ENCODE results near the gene SPDYE4. TPM values are rescaled to one million over a fixed set of nuclear protein-coding genes. Genes with fewer than 3 reads are reported as not detected.

The SPDYE4 gene
- total and polyA plus RNA-seq, 7 experiments from 2014 or later, result 0.34 TPM; not detected in 6

GRCh38 chr17:8740486-8740885 is 17.9 kb downstream of the SPDYE4 start:
- DNase-seq (peak; percentile 30 to 69 (median 45)), ATAC-seq (peak; percentile 83)
- ChIA-PET POLR2A (no interaction called here), CTCF (interaction anchor here (0.6 to 0.7 kb wide), 2 partner anchors 101 to 257 kb away, joined by 3 read pairs; no protein-coding TSS in a partner anchor)
- intact Hi-C loops (cut with micrococcal nuclease), result loop anchor here in 1 of 2 donors (1.0 to 10.0 kb wide), 3 partner anchors 110 to 516 kb away; partner anchors contain the start of genes MYH10 and NDEL1
- Histone ChIP-seq H3K27me3 (ENCODE audit: control insufficient read depth in 2 of 2, insufficient read depth in 2 of 2, low read length in 2 of 2) (no peaks in the 10 kb centered on the region), H3K4me1 (ENCODE audit: control insufficient read depth in 2 of 2, insufficient read depth in 2 of 2, low read length in 2 of 2) (peaks cover 8 to 9% of the 10 kb centered on the region in 2 donors), H3K9me3 (ENCODE audit: control insufficient read depth in 2 of 3, low read length in 3 of 3) (no peaks in the 10 kb centered on the region), H3K36me3 (ENCODE audit: control insufficient read depth in 2 of 3, insufficient read depth in 3 of 3, low read length in 3 of 3) (no peaks in the 10 kb centered on the region), H3K27ac (ENCODE audit: low read depth, low read length) (peak overlapping the region; percentile 62), H3K4me3 (ENCODE audit: low read length) (peak overlapping the region; percentile 61)
- H3K36me3 Mint-ChIP-seq, result no peaks in the 10 kb centered on the region
- H3K27ac Mint-ChIP-seq, result peak overlapping the region; percentile 48 to 89 (median 80)
- peak overlapping the region; percentile 80 to 90 (median 85) for H3K4me3 Mint-ChIP-seq
- peaks cover 13 to 21% (median 15%) of the 10 kb centered on the region in 7 donors for H3K4me1 Mint-ChIP-seq
- peaks cover 0 to 2% (median 0%) of the 10 kb centered on the region in 11 donors for H3K9me3 Mint-ChIP-seq
- peaks cover 0 to 19% (median 0%) of the 10 kb centered on the region in 5 donors for H3K27me3 Mint-ChIP-seq

GRCh38 chr17:8739097-8739496 is 19.2 kb downstream of the SPDYE4 start:
- Mint-ChIP-seq H3K27ac (peak overlapping the region in 3 of 9 donors; percentile 32 to 48 (median 38)), H3K9me3 (peaks cover 0 to 2% (median 0%) of the 10 kb centered on the region in 11 donors), H3K27me3 (peaks cover 0 to 19% (median 0%) of the 10 kb centered on the region in 5 donors), H3K4me3 (peak overlapping the region in 8 of 10 donors; percentile 9 to 66 (median 50)), H3K4me1 (peaks cover 13 to 17% (median 15%) of the 10 kb centered on the region in 7 donors), H3K36me3 (no peaks in the 10 kb centered on the region)
- H3K27ac ChIP-seq (ENCODE audit: low read depth, low read length), result no peak overlapping the region
- intact Hi-C loops (cut with micrococcal nuclease), result no loop called here
- H3K4me3 ChIP-seq (ENCODE audit: low read length), result no peak overlapping the region
- H3K9me3 ChIP-seq (ENCODE audit: control insufficient read depth in 2 of 3, low read length in 3 of 3), result no peaks in the 10 kb centered on the region
- POLR2A ChIA-PET, result no interaction called here
- H3K27me3 ChIP-seq (ENCODE audit: control insufficient read depth in 2 of 2, insufficient read depth in 2 of 2, low read length in 2 of 2), result no peaks in the 10 kb centered on the region
- H3K4me1 ChIP-seq (ENCODE audit: control insufficient read depth in 2 of 2, insufficient read depth in 2 of 2, low read length in 2 of 2), result peaks cover 8 to 9% of the 10 kb centered on the region in 2 donors
- ATAC-seq (no peak), DNase-seq (no peak)
- no peaks in the 10 kb centered on the region for H3K36me3 ChIP-seq (ENCODE audit: control insufficient read depth in 2 of 3, insufficient read depth in 3 of 3, low read length in 3 of 3)
- CTCF ChIA-PET, result interaction anchor here (0.6 kb wide), 1 partner anchor 14 kb away, joined by 5 read pairs; no protein-coding TSS in a partner anchor

- Mint-ChIP-seq H3K36me3 (no peaks in the 10 kb centered on the region), H3K27me3 (peaks cover 0 to 19% (median 0%) of the 10 kb centered on the region in 5 donors), H3K27ac (peak overlapping the region in 3 of 9 donors; percentile 2 to 22 (median 15)), H3K4me3 (no peak overlapping the region), H3K9me3 (peaks cover 0 to 2% (median 0%) of the 10 kb centered on the region in 11 donors), H3K4me1 (peaks cover 12 to 17% (median 14%) of the 10 kb centered on the region in 7 donors)
- Histone ChIP-seq H3K27me3 (ENCODE audit: control insufficient read depth in 2 of 2, insufficient read depth in 2 of 2, low read length in 2 of 2) (no peaks in the 10 kb centered on the region), H3K4me3 (ENCODE audit: low read length) (no peak overlapping the region), H3K4me1 (ENCODE audit: control insufficient read depth in 2 of 2, insufficient read depth in 2 of 2, low read length in 2 of 2) (peaks cover 8 to 9% of the 10 kb centered on the region in 2 donors), H3K9me3 (ENCODE audit: control insufficient read depth in 2 of 3, low read length in 3 of 3) (no peaks in the 10 kb centered on the region), H3K27ac (ENCODE audit: low read depth, low read length) (no peak overlapping the region), H3K36me3 (ENCODE audit: control insufficient read depth in 2 of 3, insufficient read depth in 3 of 3, low read length in 3 of 3) (no peaks in the 10 kb centered on the region)
- ChIA-PET CTCF (interaction anchor here (0.7 to 2.0 kb wide), 2 partner anchors 10 to 214 kb away, joined by 3 to 5 read pairs; no protein-coding TSS in a partner anchor), POLR2A (interaction anchor here (0.6 kb wide), 1 partner anchor 345 kb away, joined by 3 read pairs; no protein-coding TSS in a partner anchor)
- intact Hi-C loops (cut with micrococcal nuclease), result no loop called here
- no peak for DNase-seq
- ATAC-seq, result no peak
These were observed 21.6 kb downstream of the SPDYE4 start for GRCh38 chr17:8736796-8737195.

GRCh38 chr17:8736362-8736761 is 22.0 kb downstream of the SPDYE4 start:
- H3K4me3 Mint-ChIP-seq, result no peak overlapping the region
- peaks cover 0 to under 1% (median 0%) of the 10 kb centered on the region in 11 donors for H3K9me3 Mint-ChIP-seq
- ATAC-seq, result no peak
- no peaks in the 10 kb centered on the region for H3K36me3 Mint-ChIP-seq
- H3K27ac Mint-ChIP-seq, result peak overlapping the region in 1 of 9 donors; percentile 2
- DNase-seq, result no peak
- H3K4me1 ChIP-seq (ENCODE audit: control insufficient read depth in 2 of 2, insufficient read depth in 2 of 2, low read length in 2 of 2), result peaks cover 8% of the 10 kb centered on the region in 2 donors
- H3K36me3 ChIP-seq (ENCODE audit: control insufficient read depth in 2 of 3, insufficient read depth in 3 of 3, low read length in 3 of 3), result no peaks in the 10 kb centered on the region
- H3K27me3 Mint-ChIP-seq, result peaks cover 0 to 21% (median 3%) of the 10 kb centered on the region in 5 donors
- intact Hi-C loops (cut with micrococcal nuclease), result no loop called here
- H3K4me3 ChIP-seq (ENCODE audit: low read length), result no peak overlapping the region
- no peaks in the 10 kb centered on the region for H3K9me3 ChIP-seq (ENCODE audit: control insufficient read depth in 2 of 3, low read length in 3 of 3)
- no peak overlapping the region for H3K27ac ChIP-seq (ENCODE audit: low read depth, low read length)
- H3K4me1 Mint-ChIP-seq, result peaks cover 10 to 17% (median 14%) of the 10 kb centered on the region in 7 donors
- ChIA-PET CTCF (interaction anchor here (2.0 kb wide), 1 partner anchor 10 kb away, joined by 5 read pairs; no protein-coding TSS in a partner anchor), POLR2A (interaction anchor here (0.6 kb wide), 1 partner anchor 345 kb away, joined by 3 read pairs; no protein-coding TSS in a partner anchor)
- no peaks in the 10 kb centered on the region for H3K27me3 ChIP-seq (ENCODE audit: control insufficient read depth in 2 of 2, insufficient read depth in 2 of 2, low read length in 2 of 2)

- DNase-seq (no peak), ATAC-seq (no peak)
- Histone ChIP-seq H3K27ac (ENCODE audit: low read depth, low read length) (no peak overlapping the region), H3K4me1 (ENCODE audit: control insufficient read depth in 2 of 2, insufficient read depth in 2 of 2, low read length in 2 of 2) (peaks cover 0 to under 1% of the 10 kb centered on the region in 2 donors), H3K36me3 (ENCODE audit: control insufficient read depth in 2 of 3, insufficient read depth in 3 of 3, low read length in 3 of 3) (no peaks in the 10 kb centered on the region), H3K9me3 (ENCODE audit: control insufficient read depth in 2 of 3, low read length in 3 of 3) (no peaks in the 10 kb centered on the region), H3K27me3 (ENCODE audit: control insufficient read depth in 2 of 2, insufficient read depth in 2 of 2, low read length in 2 of 2) (no peaks in the 10 kb centered on the region), H3K4me3 (ENCODE audit: low read length) (no peak overlapping the region)
- no peak overlapping the region for H3K27ac Mint-ChIP-seq
- intact Hi-C loops (cut with micrococcal nuclease), result no loop called here
- CTCF ChIA-PET, result no interaction called here
- H3K4me3 Mint-ChIP-seq, result no peak overlapping the region
- POLR2A ChIA-PET, result no interaction called here
- no peaks in the 10 kb centered on the region for H3K36me3 Mint-ChIP-seq
- H3K4me1 Mint-ChIP-seq, result peaks cover 4 to 12% (median 7%) of the 10 kb centered on the region in 7 donors
- no peaks in the 10 kb centered on the region for H3K9me3 Mint-ChIP-seq
- H3K27me3 Mint-ChIP-seq, result peaks cover 0 to 22% (median 5%) of the 10 kb centered on the region in 5 donors
These were observed 22.9 kb downstream of the SPDYE4 start for GRCh38 chr17:8735336-8735939.

GRCh38 chr17:8734876-8735275 is 23.5 kb downstream of the SPDYE4 start:
- no peak overlapping the region for H3K4me3 ChIP-seq (ENCODE audit: low read length)
- POLR2A ChIA-PET, result no interaction called here
- no peak overlapping the region for H3K27ac ChIP-seq (ENCODE audit: low read depth, low read length)
- DNase-seq (no peak), ATAC-seq (no peak)
- CTCF ChIA-PET, result no interaction called here
- H3K36me3 ChIP-seq (ENCODE audit: control insufficient read depth in 2 of 3, insufficient read depth in 3 of 3, low read length in 3 of 3), result no peaks in the 10 kb centered on the region
- intact Hi-C loops (cut with micrococcal nuclease), result no loop called here
- H3K9me3 Mint-ChIP-seq, result no peaks in the 10 kb centered on the region
- H3K4me1 ChIP-seq (ENCODE audit: control insufficient read depth in 2 of 2, insufficient read depth in 2 of 2, low read length in 2 of 2), result no peaks in the 10 kb centered on the region
- H3K27me3 ChIP-seq (ENCODE audit: control insufficient read depth in 2 of 2, insufficient read depth in 2 of 2, low read length in 2 of 2), result no peaks in the 10 kb centered on the region
- H3K4me1 Mint-ChIP-seq, result peaks cover under 1 to 6% (median 2%) of the 10 kb centered on the region in 7 donors
- no peak overlapping the region for H3K4me3 Mint-ChIP-seq
- H3K36me3 Mint-ChIP-seq, result no peaks in the 10 kb centered on the region
- H3K27ac Mint-ChIP-seq, result no peak overlapping the region
- H3K9me3 ChIP-seq (ENCODE audit: control insufficient read depth in 2 of 3, low read length in 3 of 3), result no peaks in the 10 kb centered on the region
- peaks cover 0 to 22% (median 5%) of the 10 kb centered on the region in 5 donors for H3K27me3 Mint-ChIP-seq

Data from naive thymus-derived CD4-positive, alpha-beta T cell (primary cell).